Neuronal stem cell (in vitro differentiated cells): ENCODE data around the gene GMPPB.

Source experiments
- DNase-seq: peaks from one replicate; pipeline ENCODE4 v3.0.0-alpha.2; 2013; ENCODE audit warnings: low spot score
- H2AFZ ChIP-seq: one replicate; pipeline ENCODE4 v1.6.1; 2013; ENCODE audit warnings: mild to moderate bottlenecking, low read length, inconsistent platforms
- H2AK5ac ChIP-seq: 2 replicates; pipeline ENCODE4 v1.6.1; 2013; ENCODE audit warnings: low read depth, mild to moderate bottlenecking, inconsistent platforms, low read length, moderate library complexity, mixed read lengths
- H2BK120ac ChIP-seq: 2 replicates; pipeline ENCODE4 v1.6.1; 2013; ENCODE audit warnings: low read depth, mild to moderate bottlenecking, inconsistent platforms, low read length, moderate library complexity, mixed read lengths
- H2BK12ac ChIP-seq: one replicate; pipeline ENCODE4 v1.6.1; 2013; ENCODE audit warnings: low read length, inconsistent platforms
- H2BK15ac ChIP-seq: 2 replicates; pipeline ENCODE4 v1.6.1; 2013; ENCODE audit warnings: mild to moderate bottlenecking, low read length, inconsistent platforms, mixed read lengths
- H2BK5ac ChIP-seq: one replicate; pipeline ENCODE4 v1.6.1; 2013; ENCODE audit warnings: inconsistent platforms, mild to moderate bottlenecking, low read length, moderate library complexity
- H3K14ac ChIP-seq: one replicate; pipeline ENCODE4 v1.6.1; 2013; ENCODE audit warnings: low read length, inconsistent platforms
- H3K18ac ChIP-seq: 2 replicates; pipeline ENCODE4 v1.6.1; 2013; ENCODE audit warnings: low read length, inconsistent platforms
- H3K23ac ChIP-seq: 2 replicates; pipeline ENCODE4 v1.6.1; 2013; ENCODE audit warnings: low read depth, mild to moderate bottlenecking, mixed read lengths, low read length, inconsistent platforms; ENCODE audit not compliant: poor library complexity
- H3K27ac ChIP-seq: replicated peaks from 3 replicates; pipeline ENCODE4 v1.5.1; 2013; ENCODE audit warnings: low read length, inconsistent platforms
- H3K27me3 ChIP-seq, 3 experiments: 2 replicates each; pipeline ENCODE4 v1.6.1; 2013; ENCODE audit warnings: low read length in 3 of 3, mild to moderate bottlenecking in 2 of 3, inconsistent platforms in 1 of 3, low read depth in 1 of 3, mixed read lengths in 1 of 3, moderate library complexity in 1 of 3; ENCODE audit not compliant: control insufficient read depth in 3 of 3, insufficient read depth in 3 of 3
- H3K36me3 ChIP-seq, 2 donors: replicated peaks in 1 of 2; 2 replicates each; pipeline ENCODE4 v1.6.1; 2013; ENCODE audit warnings: low read length in 2 of 2; ENCODE audit not compliant: control insufficient read depth in 2 of 2, insufficient read depth in 2 of 2
- H3K4ac ChIP-seq: 2 replicates; pipeline ENCODE4 v1.6.1; 2013; ENCODE audit warnings: inconsistent platforms, mild to moderate bottlenecking, low read length, moderate library complexity
- H3K4me1 ChIP-seq, 2 donors: 1 replicate in 1 of 2; 2 replicates in 1 of 2; pipeline ENCODE4 v1.6.1; 2013; ENCODE audit warnings: low read length in 2 of 2, low read depth in 1 of 2; ENCODE audit not compliant: control insufficient read depth in 2 of 2, insufficient read depth in 1 of 2
- H3K4me2 ChIP-seq: one replicate; pipeline ENCODE4 v1.6.1; 2013; ENCODE audit warnings: mild to moderate bottlenecking, low read length, inconsistent platforms; ENCODE audit not compliant: insufficient read depth, poor library complexity, severe bottlenecking
- H3K4me3 ChIP-seq, 2 donors: 2 replicates each; pipeline ENCODE4 v1.5.1; 2013; ENCODE audit warnings: low read length in 2 of 2, mild to moderate bottlenecking in 2 of 2, inconsistent platforms in 1 of 2, moderate library complexity in 1 of 2
- H3K79me1 ChIP-seq: one replicate; pipeline ENCODE4 v1.6.1; 2013; ENCODE audit warnings: low read depth, mild to moderate bottlenecking, inconsistent platforms, low read length, moderate library complexity
- H3K9ac ChIP-seq: one replicate; pipeline ENCODE4 v1.6.1; 2013; ENCODE audit warnings: mild to moderate bottlenecking, low read depth, low read length, inconsistent platforms; ENCODE audit not compliant: poor library complexity
- H3K9me3 ChIP-seq, 2 donors: replicated peaks in 1 of 2; 2 replicates each; pipeline versions ENCODE3 to v1.6.1; 2013; ENCODE audit warnings: low read length in 2 of 2, mild to moderate bottlenecking in 2 of 2, inconsistent platforms in 1 of 2, low read depth in 1 of 2, mixed read lengths in 1 of 2, moderate library complexity in 1 of 2; ENCODE audit not compliant: control insufficient read depth in 2 of 2, insufficient read depth in 1 of 2
- H4K8ac ChIP-seq: one replicate; pipeline ENCODE4 v1.6.1; 2013; ENCODE audit warnings: low read depth, mild to moderate bottlenecking, inconsistent platforms, low read length, moderate library complexity
- H4K91ac ChIP-seq: one replicate; pipeline ENCODE4 v1.6.1; 2013; ENCODE audit warnings: low read length, low read depth, mild to moderate bottlenecking, inconsistent platforms; ENCODE audit not compliant: poor library complexity
- WGBS, 2 donors: extraction: QIAGEN DNeasy Blood & Tissue Kit; methylation state at CpG; one replicate each; pipeline ENCODE4 v1.1.7; 2013; ENCODE audit warnings: missing lambda C conversion rate in 2 of 2, mixed read lengths in 1 of 2; ENCODE audit not compliant: insufficient read length in 2 of 2, insufficient replicate concordance in 1 of 2; ENCODE audit errors: extremely low coverage in 2 of 2; 5-methylcytosine and 5-hydroxymethylcytosine counted together

Gene GMPPB

GRCh38 chr3:49721896-49722781 lies 1.6 kb downstream of the GMPPB start:
- Histone ChIP-seq H3K4me3 (peak overlapping the region; percentile 27 to 80), H3K27ac (no peak overlapping the region), H3K9ac (peak overlapping the region; percentile 44), H2AFZ (no peak overlapping the region), H4K8ac (peak overlapping the region; percentile 82), H3K4me1 (peaks cover 14 to 16% of the 10 kb centered on the region in 2 donors), H3K4ac (no peak overlapping the region), H3K27me3 (no peaks in the 10 kb centered on the region), H3K36me3 (peaks cover 37 to 78% of the 10 kb centered on the region in 2 donors), H3K23ac (peak overlapping the region; percentile 43), H2BK12ac (peak overlapping the region; percentile 73), H2AK5ac (peak overlapping the region; percentile 45), H2BK120ac (no peak overlapping the region), H3K9me3 (peaks cover 0 to 3% of the 10 kb centered on the region in 2 donors), H3K18ac (peak overlapping the region; percentile 28), H3K79me1 (peaks cover 29% of the 10 kb centered on the region), H2BK5ac (peak overlapping the region; percentile 66), H2BK15ac (peak overlapping the region; percentile 26), H3K14ac (peak overlapping the region; percentile 21), H3K4me2 (no peak overlapping the region), H4K91ac (no peak overlapping the region)
- no peak for DNase-seq
- no CpG with 5 or more reads among the region's 26 CpGs for WGBS, 2 donors

GRCh38 chr3:49721596-49721895 lies 2.2 kb downstream of the GMPPB start:
- H2AK5ac ChIP-seq, result no peak overlapping the region
- H3K36me3 ChIP-seq, result peaks cover 34 to 78% of the 10 kb centered on the region in 2 donors
- WGBS, 2 donors, result no CpG with 5 or more reads among the region's 9 CpGs
- H3K4me3 ChIP-seq, result no peak overlapping the region
- peak overlapping the region; percentile 66 for H2BK5ac ChIP-seq
- H3K27me3 ChIP-seq, result no peaks in the 10 kb centered on the region
- H3K4me1 ChIP-seq, result peaks cover 14 to 16% of the 10 kb centered on the region in 2 donors
- H3K79me1 ChIP-seq, result peaks cover 26% of the 10 kb centered on the region
- H3K23ac ChIP-seq, result no peak overlapping the region
- no peak overlapping the region for H3K27ac ChIP-seq
- no peak overlapping the region for H4K8ac ChIP-seq
- no peak overlapping the region for H2AFZ ChIP-seq
- no peak overlapping the region for H3K4ac ChIP-seq
- no peak overlapping the region for H3K9ac ChIP-seq
- H4K91ac ChIP-seq, result no peak overlapping the region
- H3K14ac ChIP-seq, result no peak overlapping the region
- no peak overlapping the region for H2BK12ac ChIP-seq
- no peak overlapping the region for H2BK15ac ChIP-seq
- no peak overlapping the region for H3K18ac ChIP-seq
- no peak overlapping the region for H2BK120ac ChIP-seq
- no peak overlapping the region for H3K4me2 ChIP-seq
- H3K9me3 ChIP-seq, result peaks cover 0 to 3% of the 10 kb centered on the region in 2 donors
- DNase-seq, result no peak

GRCh38 chr3:49720855-49721595 lies 2.7 kb downstream of the GMPPB start:
- Histone ChIP-seq H2AK5ac (no peak overlapping the region), H2BK5ac (no peak overlapping the region), H3K79me1 (peaks cover 26% of the 10 kb centered on the region), H3K4ac (no peak overlapping the region), H3K9ac (no peak overlapping the region), H3K4me1 (peaks cover 14 to 16% of the 10 kb centered on the region in 2 donors), H3K14ac (no peak overlapping the region), H2AFZ (no peak overlapping the region), H2BK12ac (no peak overlapping the region), H4K8ac (no peak overlapping the region), H3K9me3 (peaks cover 0 to 3% of the 10 kb centered on the region in 2 donors), H4K91ac (no peak overlapping the region), H3K36me3 (peaks cover 33 to 78% of the 10 kb centered on the region in 2 donors), H3K4me3 (peak overlapping the region in 1 of 2 donors; percentile 31), H3K23ac (no peak overlapping the region), H2BK120ac (no peak overlapping the region), H2BK15ac (no peak overlapping the region), H3K18ac (no peak overlapping the region), H3K4me2 (no peak overlapping the region), H3K27me3 (no peaks in the 10 kb centered on the region), H3K27ac (no peak overlapping the region)
- WGBS, 2 donors, result no CpG with 5 or more reads among the region's 4 CpGs
- no peak for DNase-seq
